Measurements from ENCODE around the gene REPS2.

Gene REPS2

DNA sequence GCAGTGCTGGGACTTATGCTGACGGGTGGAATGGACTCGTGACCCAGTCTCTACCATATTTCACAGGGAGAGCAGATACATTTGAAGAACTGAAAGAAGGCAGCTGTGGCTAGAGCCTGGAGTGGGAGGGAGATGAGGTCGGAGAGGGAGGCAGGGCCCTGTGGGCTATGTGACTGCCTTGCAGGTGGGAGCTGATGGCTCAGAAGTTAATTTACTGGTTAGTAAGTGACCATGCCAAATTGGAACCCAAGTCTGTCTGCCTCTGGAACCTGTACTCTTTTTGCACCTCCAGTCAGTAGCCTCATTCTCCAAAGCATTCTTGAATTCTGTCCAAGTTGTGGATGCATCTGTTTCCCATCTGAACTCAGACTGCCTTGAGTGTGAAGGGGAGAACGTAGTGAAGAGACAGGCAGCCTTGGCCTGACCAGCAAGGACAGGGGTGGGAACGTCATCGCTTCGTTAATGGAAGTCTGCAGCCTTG is 92.3 kb downstream of the REPS2 start:
- peak; percentile 28 for DNase-seq

DNA sequence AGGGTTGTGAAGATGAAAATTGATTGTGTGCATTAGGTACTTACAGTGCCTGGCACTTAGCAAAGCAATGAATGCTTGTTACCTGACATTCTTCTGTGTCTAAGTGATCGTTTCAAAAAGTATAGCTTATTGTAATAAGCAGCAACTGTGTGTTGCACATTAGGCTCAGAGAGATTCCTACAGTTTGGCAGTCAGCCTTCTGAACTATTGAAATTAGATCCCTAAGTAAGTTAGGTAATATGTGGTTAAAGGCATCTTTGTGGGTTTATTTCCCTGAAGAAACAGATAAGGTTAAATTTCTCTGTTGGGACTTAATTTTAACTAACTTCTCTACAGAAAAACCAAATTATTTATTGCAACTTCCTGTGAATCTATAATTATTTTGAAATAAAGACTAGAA is 93.4 kb downstream of the REPS2 start:
- no peak for DNase-seq

GRCh38 chrX:17040711-17041110 is 94.3 kb downstream of the REPS2 start:
- no peak for DNase-seq

DNA sequence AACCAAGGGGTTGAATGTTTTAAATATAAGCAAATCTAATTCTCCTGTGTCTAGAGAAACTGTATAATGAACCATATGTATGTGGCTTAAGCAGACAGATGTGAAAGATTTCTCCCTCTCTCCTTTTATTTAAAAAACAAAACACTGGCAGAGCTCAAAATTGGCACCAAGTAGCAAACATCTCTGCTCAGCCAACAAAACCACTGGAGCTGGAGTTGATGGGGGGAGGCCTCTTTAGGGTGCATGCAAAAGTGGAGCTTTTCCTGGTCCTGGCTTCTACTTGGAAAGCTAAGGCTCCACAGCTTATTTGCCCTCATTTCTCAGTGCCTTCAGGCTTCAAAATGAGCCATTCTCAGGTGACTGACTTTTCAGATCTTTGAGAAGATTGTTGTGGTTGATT is 95.6 kb downstream of the REPS2 start:
- DNase-seq, result peak; percentile 10

- DNase-seq, result peak; percentile 83
Measured at GRCh38 chrX:17046478-17047097, 100.1 kb downstream of the REPS2 start.

- no peak for DNase-seq
Measured at GRCh38 chrX:17047224-17047623, 100.8 kb downstream of the REPS2 start.

- DNase-seq, result no peak
Measured at GRCh38 chrX:17052210-17052609, 105.8 kb downstream of the REPS2 start.

GRCh38 chrX:17052793-17053192 is 106.3 kb downstream of the REPS2 start:
- peak; percentile 61 for DNase-seq

DNA sequence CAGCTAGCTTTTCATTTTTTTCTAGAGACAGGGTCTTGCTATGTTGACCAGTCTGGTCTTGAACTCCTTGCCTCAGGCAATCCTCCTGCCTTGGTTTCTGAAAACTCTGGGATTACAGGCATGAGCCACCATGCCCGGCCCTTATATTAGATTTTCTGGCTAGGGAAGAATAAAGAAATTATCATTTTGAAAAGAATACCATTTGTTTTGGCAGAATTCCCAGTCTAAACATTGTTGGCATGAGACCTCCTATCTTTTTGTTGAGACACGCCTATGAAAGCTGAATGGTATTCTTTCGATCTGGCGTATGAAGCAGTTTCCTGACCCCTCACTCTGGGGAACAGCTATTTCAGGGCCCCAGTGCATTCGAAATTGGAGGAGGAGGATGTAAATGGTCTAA is 107.0 kb downstream of the REPS2 start:
- peak; percentile 86 for DNase-seq

DNA sequence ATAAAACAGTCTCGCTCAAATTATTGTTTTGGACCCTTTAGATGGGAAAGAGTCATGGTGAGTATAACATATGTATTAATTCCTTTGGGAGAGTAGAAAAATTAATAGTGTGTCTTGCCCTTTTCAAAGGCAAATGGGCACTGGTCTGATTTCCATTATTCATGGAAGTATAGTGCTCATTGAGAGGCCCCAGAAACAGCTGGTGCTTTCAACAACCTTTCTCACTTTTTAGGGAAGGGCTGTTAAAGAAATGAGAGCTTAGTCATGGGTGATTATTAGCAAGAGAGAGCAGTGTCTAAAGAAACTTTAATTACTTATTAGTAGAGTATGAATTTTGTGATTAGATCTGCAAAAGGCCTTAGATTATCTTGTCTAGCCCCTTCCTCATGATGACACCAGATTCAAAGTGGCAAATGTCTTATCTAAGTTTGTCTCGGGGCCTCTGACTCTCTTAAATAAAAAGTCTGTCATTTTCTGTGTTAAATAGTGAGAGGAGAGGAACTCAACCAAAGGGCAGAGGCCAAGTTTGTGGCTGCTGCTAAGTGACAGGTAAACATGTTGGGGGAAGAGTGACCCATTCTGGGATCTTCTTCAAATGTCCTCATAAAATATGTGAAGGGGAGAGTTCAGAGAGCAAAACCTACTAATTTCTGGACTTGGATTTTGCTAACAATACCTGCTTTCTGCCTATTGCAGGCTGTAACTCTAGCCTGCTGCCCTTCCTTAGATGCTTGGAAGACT is 110.6 kb downstream of the REPS2 start:
- peak; percentile 14 for DNase-seq

GRCh38 chrX:17062065-17062464 is 115.6 kb downstream of the REPS2 start:
- DNase-seq, result no peak

DNA sequence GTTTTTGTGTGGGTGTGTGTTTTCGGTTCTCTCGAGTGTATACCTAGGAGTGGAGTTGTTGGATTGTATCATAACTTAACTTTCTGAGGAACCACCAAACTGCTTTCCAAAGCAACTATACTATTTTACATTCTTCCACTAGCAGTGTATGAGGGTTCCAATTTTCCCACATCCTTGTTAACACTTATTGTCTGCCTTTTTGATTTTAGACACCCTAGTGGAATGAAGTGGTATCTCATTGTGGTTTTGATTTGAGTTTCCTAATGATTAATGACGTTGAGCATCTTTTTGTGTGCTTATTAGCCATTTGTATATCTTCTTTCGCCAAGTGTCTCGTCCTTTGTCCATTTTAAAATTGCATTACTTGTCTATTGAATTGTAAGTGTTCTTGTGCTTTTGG is 118.6 kb downstream of the REPS2 start:
- DNase-seq, result no peak

- no peak for DNase-seq
Measured at GRCh38 chrX:17067534-17067933, 121.1 kb downstream of the REPS2 start.

GRCh38 chrX:17072301-17072700 is 125.8 kb downstream of the REPS2 start:
- no peak for DNase-seq

GRCh38 chrX:17072721-17073230 is 126.3 kb downstream of the REPS2 start:
- DNase-seq, result no peak

GRCh38 chrX:17075004-17075403 is 128.5 kb downstream of the REPS2 start:
- no peak for DNase-seq

- DNase-seq, result no peak
Measured at GRCh38 chrX:17077361-17077760, 130.9 kb downstream of the REPS2 start.

DNA sequence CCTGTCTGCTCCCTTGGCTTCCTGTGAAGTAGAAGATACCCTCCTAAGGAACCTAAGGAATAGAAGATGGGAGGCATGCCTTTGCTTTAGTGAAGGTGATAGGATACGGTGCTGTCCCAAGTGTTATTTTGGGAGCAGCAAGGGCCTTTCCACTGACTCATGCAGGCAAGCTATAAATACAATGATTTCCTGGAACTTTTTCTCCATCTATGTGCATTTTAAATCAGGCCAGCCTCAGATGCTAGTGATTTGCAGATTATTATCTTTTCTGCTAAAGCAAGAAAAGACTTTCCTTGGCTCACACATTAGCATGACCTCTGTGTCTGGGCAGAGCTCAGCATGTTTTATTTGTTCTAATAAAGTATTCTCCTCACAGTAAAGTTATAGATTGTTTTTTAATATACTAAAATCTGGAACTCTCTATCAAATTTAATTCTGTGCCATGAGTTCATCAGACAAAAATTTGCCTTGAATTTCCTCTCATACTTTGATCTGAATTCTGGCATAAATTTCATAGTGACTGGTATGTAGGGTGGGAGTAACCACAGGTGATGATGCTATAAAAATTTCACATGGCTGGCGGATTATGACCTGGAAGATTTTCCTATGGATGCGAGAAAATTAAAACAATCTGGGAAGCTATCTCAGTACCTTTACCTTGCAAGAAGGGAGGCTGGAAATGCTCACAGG is 131.7 kb downstream of the REPS2 start:
- DNase-seq, result no peak

- DNase-seq, result no peak
Measured at GRCh38 chrX:17081511-17081910, 135.1 kb downstream of the REPS2 start.

- peak; percentile 6 for DNase-seq
Measured at GRCh38 chrX:17081968-17082367, 135.5 kb downstream of the REPS2 start.

DNA sequence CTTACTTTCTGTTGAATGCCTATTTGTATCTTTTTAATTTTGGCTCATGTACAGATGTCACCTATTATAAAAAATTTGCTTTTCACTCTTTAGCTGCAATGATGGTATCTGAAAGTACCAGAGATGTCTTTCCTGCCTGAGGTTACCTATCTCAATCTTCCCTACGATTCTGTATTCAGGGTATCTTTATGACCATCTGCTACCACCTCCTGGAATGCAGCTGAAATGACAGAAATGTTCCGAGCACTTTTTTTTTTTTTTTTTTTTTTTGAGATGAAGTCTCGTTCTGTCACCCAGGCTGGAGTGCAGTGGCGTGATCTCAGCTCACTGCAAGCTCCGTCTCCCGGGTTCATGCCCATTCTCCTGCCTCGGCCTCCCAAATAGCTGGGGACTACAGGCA is 136.4 kb downstream of the REPS2 start:
- peak; percentile 65 for DNase-seq

DNA sequence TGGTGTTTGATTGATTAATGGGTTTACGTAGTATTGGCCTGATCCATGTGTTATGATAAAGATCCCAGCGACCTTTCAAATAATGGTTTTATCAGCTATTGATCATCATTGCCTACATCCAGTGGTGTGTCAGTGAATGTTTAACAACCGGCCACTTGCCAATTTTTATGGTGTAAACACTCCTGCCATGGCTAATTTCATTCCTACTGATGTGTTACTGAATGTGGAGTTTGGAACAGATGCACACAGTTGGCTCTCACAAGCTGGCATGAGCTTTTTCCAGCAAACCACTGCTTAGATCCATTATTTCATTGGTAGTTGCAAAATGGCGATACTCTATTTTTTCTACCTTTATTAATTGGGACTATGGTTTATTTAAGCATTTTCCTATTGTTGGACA is 139.9 kb downstream of the REPS2 start:
- no peak for DNase-seq

GRCh38 chrX:17095161-17095560 is 148.7 kb downstream of the REPS2 start:
- no peak for DNase-seq
